Parathyroid adenoma (tissue), 2 donors: ENCODE data around the gene SPON1.

Source experiments
- H2AFZ ChIP-seq: fragments of 300-600 bp; sonication (generic); one replicate; pipeline ENCODE4 v1.7.0; 2017; ENCODE audit warnings: antibody characterized with exemption, mild to moderate bottlenecking
- H3K27ac ChIP-seq: fragments of 300-600 bp; sonication (generic); one replicate; pipeline ENCODE4 v1.7.0; 2017
- H3K27me3 ChIP-seq: fragments of 300-600 bp; sonication (generic); one replicate; pipeline ENCODE4 v1.7.0; 2017; ENCODE audit warnings: low read length; ENCODE audit not compliant: control insufficient read depth, insufficient read depth
- H3K36me3 ChIP-seq: fragments of 300-600 bp; sonication (generic); one replicate; pipeline ENCODE4 v1.7.0; 2017; ENCODE audit warnings: low read length; ENCODE audit not compliant: control insufficient read depth, insufficient read depth
- H3K4me1 ChIP-seq: fragments of 300-600 bp; sonication (generic); one replicate; pipeline ENCODE4 v1.7.0; 2017; ENCODE audit warnings: control low read depth
- H3K4me2 ChIP-seq: fragments of 300-600 bp; sonication (generic); one replicate; pipeline ENCODE4 v1.7.0; 2017; ENCODE audit warnings: low read length
- H3K4me3 ChIP-seq: fragments of 300-600 bp; sonication (generic); one replicate; pipeline ENCODE4 v1.7.0; 2017; ENCODE audit warnings: low read depth, low read length
- H3K79me2 ChIP-seq: fragments of 300-600 bp; sonication (generic); one replicate; pipeline ENCODE4 v1.7.0; 2017; ENCODE audit warnings: control low read depth
- H3K9ac ChIP-seq: fragments of 300-600 bp; sonication (generic); one replicate; pipeline ENCODE4 v1.7.0; 2017; ENCODE audit warnings: mild to moderate bottlenecking
- H3K9me3 ChIP-seq: fragments of 300-600 bp; sonication (generic); one replicate; pipeline ENCODE4 v1.7.0; 2017; ENCODE audit warnings: low read length; ENCODE audit not compliant: control insufficient read depth
- TF ChIP-seq, protein P1 (sequence below): fragments of 300-600 bp; sonication (generic); IDR thresholded peaks from one replicate; pipeline ENCODE4 v1.7.0; 2017; ENCODE audit warnings: antibody characterized with exemption, mild to moderate bottlenecking
- donor health status: primary hyperparathyroidism.

The SPON1 gene

DNA sequence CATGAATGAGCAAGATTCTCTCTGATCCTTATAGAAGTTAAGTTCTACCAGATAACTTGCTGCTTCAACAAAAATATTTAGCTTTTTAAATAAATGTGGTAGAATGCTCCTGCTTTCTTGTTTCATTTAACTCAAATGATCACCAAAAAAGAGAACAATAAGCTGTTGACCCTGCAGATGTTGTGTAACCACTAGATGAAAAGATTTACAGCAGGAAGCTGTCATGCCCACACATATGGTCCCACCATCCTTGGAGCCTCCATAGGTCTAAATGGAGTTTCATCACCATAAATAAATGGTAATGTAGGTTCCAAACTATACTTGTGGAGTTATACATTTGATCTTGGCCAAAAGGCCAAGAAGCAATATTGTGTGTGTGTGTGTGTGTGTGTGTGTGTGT lies 277.7 kb downstream of the SPON1 start:
- Histone ChIP-seq H3K4me2 (no peak overlapping the region), H3K9me3 (no peaks in the 10 kb centered on the region), H3K36me3 (no peaks in the 10 kb centered on the region), H3K79me2 (no peaks in the 10 kb centered on the region), H3K4me1 (no peaks in the 10 kb centered on the region), H2AFZ (no peak overlapping the region), H3K9ac (no peak overlapping the region), H3K27me3 (no peaks in the 10 kb centered on the region), H3K4me3 (no peak overlapping the region), H3K27ac (no peak overlapping the region)
- TF ChIP-seq, protein P1, sequence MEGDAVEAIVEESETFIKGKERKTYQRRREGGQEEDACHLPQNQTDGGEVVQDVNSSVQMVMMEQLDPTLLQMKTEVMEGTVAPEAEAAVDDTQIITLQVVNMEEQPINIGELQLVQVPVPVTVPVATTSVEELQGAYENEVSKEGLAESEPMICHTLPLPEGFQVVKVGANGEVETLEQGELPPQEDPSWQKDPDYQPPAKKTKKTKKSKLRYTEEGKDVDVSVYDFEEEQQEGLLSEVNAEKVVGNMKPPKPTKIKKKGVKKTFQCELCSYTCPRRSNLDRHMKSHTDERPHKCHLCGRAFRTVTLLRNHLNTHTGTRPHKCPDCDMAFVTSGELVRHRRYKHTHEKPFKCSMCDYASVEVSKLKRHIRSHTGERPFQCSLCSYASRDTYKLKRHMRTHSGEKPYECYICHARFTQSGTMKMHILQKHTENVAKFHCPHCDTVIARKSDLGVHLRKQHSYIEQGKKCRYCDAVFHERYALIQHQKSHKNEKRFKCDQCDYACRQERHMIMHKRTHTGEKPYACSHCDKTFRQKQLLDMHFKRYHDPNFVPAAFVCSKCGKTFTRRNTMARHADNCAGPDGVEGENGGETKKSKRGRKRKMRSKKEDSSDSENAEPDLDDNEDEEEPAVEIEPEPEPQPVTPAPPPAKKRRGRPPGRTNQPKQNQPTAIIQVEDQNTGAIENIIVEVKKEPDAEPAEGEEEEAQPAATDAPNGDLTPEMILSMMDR: no peak

DNA sequence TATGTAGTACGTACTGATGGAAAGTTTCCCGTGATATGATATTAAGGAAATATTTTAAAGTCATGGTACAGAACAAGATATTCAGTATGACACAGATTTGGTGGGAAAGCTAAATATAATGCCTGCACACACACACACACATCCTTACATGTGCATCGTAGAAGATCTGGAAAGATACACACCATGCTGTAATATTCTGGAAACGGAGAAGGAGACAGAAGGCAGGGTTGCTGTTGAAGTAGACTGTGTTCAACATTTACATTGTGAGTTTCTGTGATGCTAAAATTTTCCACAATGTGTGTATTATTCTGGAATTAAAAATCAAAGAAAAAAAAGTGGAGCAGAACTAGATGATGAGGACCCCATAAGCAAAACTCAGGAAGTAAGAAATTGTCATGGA lies 278.4 kb downstream of the SPON1 start:
- Histone ChIP-seq H3K36me3 (no peaks in the 10 kb centered on the region), H3K27ac (no peak overlapping the region)
- TF ChIP-seq, protein P1: no peak

DNA sequence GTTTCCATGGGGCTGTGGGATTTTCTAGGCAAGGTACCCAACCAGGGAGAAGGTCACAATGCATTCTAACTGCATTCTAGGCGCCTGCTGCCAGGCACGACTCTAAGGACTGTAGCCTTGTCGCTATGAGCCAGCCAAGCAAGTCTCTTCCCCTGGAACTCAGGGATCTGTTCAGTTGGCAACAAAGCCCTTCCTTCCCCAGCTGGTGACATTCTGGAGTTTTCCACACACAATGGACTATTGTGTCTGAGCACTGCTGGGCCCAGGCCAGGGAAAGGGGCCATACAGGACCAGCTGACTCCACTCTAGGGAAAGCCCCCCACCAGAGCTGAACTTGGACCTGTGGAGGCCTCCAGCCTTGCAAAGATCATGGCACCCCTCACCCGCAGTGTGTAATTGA lies 279.7 kb downstream of the SPON1 start:
- H3K4me1 ChIP-seq: no peaks in the 10 kb centered on the region
- no peaks in the 10 kb centered on the region for H3K36me3 ChIP-seq
- no peak overlapping the region for H3K4me2 ChIP-seq
- no peaks in the 10 kb centered on the region for H3K27me3 ChIP-seq
- H3K27ac ChIP-seq: no peak overlapping the region
- no peak overlapping the region for H3K9ac ChIP-seq
- H3K9me3 ChIP-seq: no peaks in the 10 kb centered on the region
- TF ChIP-seq, protein P1: no peak
- H3K4me3 ChIP-seq: no peak overlapping the region
- no peaks in the 10 kb centered on the region for H3K79me2 ChIP-seq
- no peak overlapping the region for H2AFZ ChIP-seq

More for the DNA sequence above, 278.4 kb downstream of the SPON1 start:
- H3K79me2 ChIP-seq: no peaks in the 10 kb centered on the region
- no peaks in the 10 kb centered on the region for H3K27me3 ChIP-seq
- H3K4me1 ChIP-seq: no peaks in the 10 kb centered on the region
- no peak overlapping the region for H3K4me2 ChIP-seq
- H3K9ac ChIP-seq: no peak overlapping the region
- no peak overlapping the region for H2AFZ ChIP-seq
- no peak overlapping the region for H3K4me3 ChIP-seq
- no peaks in the 10 kb centered on the region for H3K9me3 ChIP-seq

DNA sequence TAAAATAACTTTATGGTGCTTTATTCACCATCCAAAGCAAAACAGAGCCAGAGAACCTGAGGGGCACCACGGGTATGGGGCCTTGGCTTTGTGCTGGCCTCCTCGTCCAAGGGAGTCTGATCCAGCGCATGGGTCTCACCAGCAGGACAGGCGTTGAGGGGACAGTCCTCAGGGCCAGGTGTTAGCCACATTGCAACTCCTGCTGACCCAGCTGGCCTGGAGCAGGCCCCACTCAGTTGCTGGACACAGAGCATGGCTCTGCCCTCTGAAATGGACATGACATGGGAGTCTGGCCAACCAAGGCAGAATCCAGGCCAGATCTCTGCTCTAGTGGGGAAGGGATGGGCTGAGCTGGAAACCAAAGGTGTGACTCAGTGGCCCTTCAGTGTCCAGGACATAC lies 280.2 kb downstream of the SPON1 start:
- Histone ChIP-seq H3K4me3 (no peak overlapping the region), H3K36me3 (no peaks in the 10 kb centered on the region), H3K27ac (no peak overlapping the region), H3K9me3 (no peaks in the 10 kb centered on the region), H2AFZ (no peak overlapping the region), H3K79me2 (no peaks in the 10 kb centered on the region), H3K4me1 (no peaks in the 10 kb centered on the region), H3K27me3 (no peaks in the 10 kb centered on the region), H3K4me2 (no peak overlapping the region), H3K9ac (no peak overlapping the region)
- TF ChIP-seq, protein P1: no peak

DNA sequence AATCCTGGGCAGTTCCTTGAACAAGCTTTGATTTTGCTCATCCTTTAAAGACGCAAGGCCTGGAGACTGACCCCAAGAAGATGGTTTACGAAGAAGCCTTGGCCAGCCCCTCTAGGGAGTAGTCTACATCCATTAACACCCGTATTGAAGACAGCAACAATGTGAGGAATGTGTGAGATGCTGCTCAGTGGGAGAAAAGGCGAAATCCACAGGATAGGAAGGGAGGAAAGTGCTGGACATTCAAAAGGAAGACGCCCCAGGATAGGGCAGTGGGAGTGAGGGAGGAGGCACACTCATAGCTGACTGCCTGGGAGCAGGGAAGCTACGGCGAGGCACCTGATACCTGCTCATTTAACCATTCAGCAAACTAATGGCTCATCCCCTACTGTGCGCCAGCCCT lies 282.4 kb downstream of the SPON1 start:
- Histone ChIP-seq H2AFZ (no peak overlapping the region), H3K4me3 (no peak overlapping the region), H3K36me3 (no peaks in the 10 kb centered on the region), H3K27me3 (no peaks in the 10 kb centered on the region), H3K4me1 (no peaks in the 10 kb centered on the region), H3K79me2 (no peaks in the 10 kb centered on the region), H3K9ac (no peak overlapping the region), H3K27ac (no peak overlapping the region), H3K9me3 (no peaks in the 10 kb centered on the region), H3K4me2 (no peak overlapping the region)
- TF ChIP-seq, protein P1: no peak
